AG08395 (cell line): Measurements from ENCODE around the gene DCLK2.
A peak's percentile ranks its signal among the peaks of the same experiment; 100 is the strongest.

ENCODE experiments used
- DNase-seq: peaks from one replicate; pipeline ENCODE4 v3.0.0; 2012; ENCODE audit warnings: mixed read lengths, low spot score

DCLK2 gene

GRCh38 chr4:150117629-150118028 lies 39.4 kb downstream of the DCLK2 start:
- DNase-seq: no peak

- DNase-seq: peak; percentile 57
Measured at GRCh38 chr4:150119492-150119891, 41.2 kb downstream of the DCLK2 start.

GRCh38 chr4:150123087-150123486 lies 44.8 kb downstream of the DCLK2 start:
- DNase-seq: no peak

GRCh38 chr4:150123796-150124677 lies 45.8 kb downstream of the DCLK2 start:
- DNase-seq: no peak

GRCh38 chr4:150126201-150126863 lies 48.1 kb downstream of the DCLK2 start:
- DNase-seq: no peak

- DNase-seq: no peak
Measured at GRCh38 chr4:150126864-150127203, 48.6 kb downstream of the DCLK2 start.

- no peak for DNase-seq
Measured at GRCh38 chr4:150127757-150128156, 49.5 kb downstream of the DCLK2 start.

GRCh38 chr4:150130933-150131332 lies 52.7 kb downstream of the DCLK2 start:
- DNase-seq: no peak

GRCh38 chr4:150131581-150132228 lies 53.5 kb downstream of the DCLK2 start:
- DNase-seq: no peak

GRCh38 chr4:150133605-150134004 lies 55.4 kb downstream of the DCLK2 start:
- no peak for DNase-seq

- DNase-seq: no peak
Measured at GRCh38 chr4:150135134-150135772, 57.0 kb downstream of the DCLK2 start.

- no peak for DNase-seq
Measured at GRCh38 chr4:150136036-150136435, 57.8 kb downstream of the DCLK2 start.

GRCh38 chr4:150136481-150136880 lies 58.2 kb downstream of the DCLK2 start:
- DNase-seq: peak; percentile 39

GRCh38 chr4:150139297-150139865 lies 61.1 kb downstream of the DCLK2 start:
- DNase-seq: no peak

GRCh38 chr4:150140774-150141400 lies 62.6 kb downstream of the DCLK2 start:
- peak; percentile 62 for DNase-seq

GRCh38 chr4:150141756-150142155 lies 63.5 kb downstream of the DCLK2 start:
- DNase-seq: no peak

GRCh38 chr4:150142831-150143230 lies 64.6 kb downstream of the DCLK2 start:
- DNase-seq: no peak

GRCh38 chr4:150145090-150145945 lies 67.1 kb downstream of the DCLK2 start:
- DNase-seq: no peak

- no peak for DNase-seq
Measured at GRCh38 chr4:150145946-150146340, 67.7 kb downstream of the DCLK2 start.

GRCh38 chr4:150149381-150149780 lies 71.1 kb downstream of the DCLK2 start:
- peak; percentile 45 for DNase-seq

- DNase-seq: no peak
Measured at GRCh38 chr4:150150629-150151062, 72.4 kb downstream of the DCLK2 start.
